Peyer's patch (tissue), 4 donors: ENCODE results near the gene RFX3. TPM values are rescaled to one million over a fixed set of nuclear protein-coding genes. Genes with fewer than 3 reads are reported as not detected.

ENCODE experiments used
- DNase-seq, 3 donors: peaks; one replicate each; pipeline ENCODE4 v3.0.0-alpha.2; 2017 to 2019
- H3K27ac ChIP-seq, 4 donors: fragments of 200-600 bp; sonication (generic); one replicate each; pipeline ENCODE4 v1.5.1; 2016 to 2019
- H3K27me3 ChIP-seq, 2 donors: fragments of 200-600 bp; sonication (generic); one replicate each; pipeline ENCODE4 v1.5.1; 2019
- H3K36me3 ChIP-seq, 3 donors: fragments of 200-600 bp; sonication (generic); one replicate each; pipeline ENCODE4 v1.5.1; 2016 to 2019
- H3K4me1 ChIP-seq, 4 donors: fragments of 200-600 bp; sonication (generic); one replicate each; pipeline ENCODE4 v1.5.1; 2016 to 2019
- H3K4me3 ChIP-seq, 4 donors: fragments of 200-600 bp; sonication (generic); 1 replicate in 3 of 4; 2 replicates in 1 of 4; pipeline ENCODE4 v1.5.1; 2016 to 2019; ENCODE audit warnings: mild to moderate bottlenecking in 1 of 4
- H3K9me3 ChIP-seq, 4 donors: fragments of 200-600 bp; sonication (generic); one replicate each; pipeline ENCODE4 v1.5.1; 2016 to 2019; ENCODE audit warnings: mild to moderate bottlenecking in 1 of 4
- POLR2A ChIP-seq, 2 donors: fragments of 450-650 bp; IDR thresholded peaks; one replicate each; pipeline ENCODE4 v1.5.1; 2017; ENCODE audit warnings: antibody characterized with exemption in 2 of 2, mild to moderate bottlenecking in 2 of 2, moderate library complexity in 2 of 2
- total RNA-seq, 4 donors: library from RNA; depleted of rRNA; stranded (reverse); fragments of >200 nt; gene quantifications; one replicate each; pipeline ENCODE4 v1.1.0, GENCODE V29; 2016
- TF ChIP-seq, protein P1 (sequence below), 6 experiments: fragments of 450-650 bp in 4 of 6; fragments of 200-600 bp in 2 of 6; sonication (generic) in 1 of 6; IDR thresholded peaks; one replicate each; pipeline ENCODE4 v1.5.1; 2017 to 2019; ENCODE audit warnings: antibody characterized with exemption in 6 of 6, mild to moderate bottlenecking in 3 of 6, moderate library complexity in 1 of 6

The RFX3 gene
- total RNA-seq, 4 donors from 2014 or later, result 3.9 to 31.4 (median 9.5) TPM

DNA sequence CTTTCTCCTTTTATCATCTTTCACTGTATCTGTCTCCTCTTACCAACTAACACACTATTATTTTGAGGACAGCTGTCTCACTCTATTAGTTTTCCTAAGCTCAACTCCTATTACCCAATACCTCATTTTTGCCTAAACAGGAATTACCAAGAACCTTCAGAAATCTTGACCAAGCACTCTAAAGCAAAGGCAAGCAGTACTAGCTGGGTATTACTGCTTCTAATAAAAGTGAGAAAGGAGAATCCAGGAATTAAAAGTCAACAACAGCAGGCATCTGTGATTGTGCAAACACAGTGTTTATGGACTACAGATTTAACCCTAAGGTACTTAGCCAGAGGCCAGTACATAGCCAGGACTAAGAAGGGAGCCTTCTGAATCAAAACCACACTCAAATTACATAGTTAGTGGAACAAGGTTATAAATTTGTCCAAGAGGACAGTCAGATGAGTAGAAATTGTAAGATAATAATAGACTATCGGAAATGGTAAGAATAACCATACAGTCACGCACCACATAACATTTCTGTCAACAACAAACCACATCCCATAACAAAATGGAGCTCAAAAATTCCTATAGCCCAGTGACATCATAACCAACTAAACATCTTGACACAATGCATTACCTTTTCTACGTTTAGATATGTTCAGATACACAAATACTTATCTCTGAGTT lies 8.3 kb downstream of the RFX3 start:
- no peaks in the 10 kb centered on the region for H3K27me3 ChIP-seq
- H3K27ac ChIP-seq, result no peak overlapping the region
- TF ChIP-seq, protein P1, sequence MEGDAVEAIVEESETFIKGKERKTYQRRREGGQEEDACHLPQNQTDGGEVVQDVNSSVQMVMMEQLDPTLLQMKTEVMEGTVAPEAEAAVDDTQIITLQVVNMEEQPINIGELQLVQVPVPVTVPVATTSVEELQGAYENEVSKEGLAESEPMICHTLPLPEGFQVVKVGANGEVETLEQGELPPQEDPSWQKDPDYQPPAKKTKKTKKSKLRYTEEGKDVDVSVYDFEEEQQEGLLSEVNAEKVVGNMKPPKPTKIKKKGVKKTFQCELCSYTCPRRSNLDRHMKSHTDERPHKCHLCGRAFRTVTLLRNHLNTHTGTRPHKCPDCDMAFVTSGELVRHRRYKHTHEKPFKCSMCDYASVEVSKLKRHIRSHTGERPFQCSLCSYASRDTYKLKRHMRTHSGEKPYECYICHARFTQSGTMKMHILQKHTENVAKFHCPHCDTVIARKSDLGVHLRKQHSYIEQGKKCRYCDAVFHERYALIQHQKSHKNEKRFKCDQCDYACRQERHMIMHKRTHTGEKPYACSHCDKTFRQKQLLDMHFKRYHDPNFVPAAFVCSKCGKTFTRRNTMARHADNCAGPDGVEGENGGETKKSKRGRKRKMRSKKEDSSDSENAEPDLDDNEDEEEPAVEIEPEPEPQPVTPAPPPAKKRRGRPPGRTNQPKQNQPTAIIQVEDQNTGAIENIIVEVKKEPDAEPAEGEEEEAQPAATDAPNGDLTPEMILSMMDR (IDR thresholded peaks at IDR 0.05), result no peak
- no peak for TF ChIP-seq POLR2A (IDR thresholded peaks at IDR 0.05)
- no peak for DNase-seq
- no peaks in the 10 kb centered on the region for H3K4me1 ChIP-seq
- H3K36me3 ChIP-seq, result no peaks in the 10 kb centered on the region
- H3K9me3 ChIP-seq, result no peaks in the 10 kb centered on the region
- no peak overlapping the region for H3K4me3 ChIP-seq

DNA sequence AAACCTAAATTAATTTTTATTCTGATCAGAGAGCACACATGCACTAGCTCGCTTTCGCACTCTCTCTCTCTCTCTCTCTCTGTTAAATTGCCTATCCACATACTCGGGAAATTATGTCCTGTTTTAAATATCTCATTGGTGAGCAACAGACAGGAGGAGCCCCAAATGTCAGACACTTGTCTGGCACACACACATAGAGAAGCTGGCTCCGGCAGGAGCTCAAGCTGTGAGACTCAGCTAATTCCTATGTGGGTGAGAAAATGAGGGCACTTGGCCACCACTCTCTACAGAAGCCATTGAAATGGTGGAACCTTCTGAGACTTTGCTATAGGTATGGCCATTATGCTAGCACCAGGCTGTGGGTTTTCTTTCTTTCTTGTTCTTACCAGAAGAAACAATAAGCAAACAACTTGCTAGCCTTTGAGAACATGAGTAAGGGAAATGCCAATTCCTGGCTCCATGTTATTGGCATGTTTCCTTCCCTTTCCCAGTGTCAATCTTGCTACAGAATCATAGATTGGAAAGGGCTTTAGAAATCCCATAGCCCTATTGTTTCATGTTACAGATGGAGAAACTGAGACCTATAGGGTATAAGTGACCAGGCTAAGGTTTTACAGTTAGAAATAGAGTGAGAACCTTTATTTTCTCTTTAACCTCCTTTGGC lies 9.0 kb downstream of the RFX3 start:
- Histone ChIP-seq H3K4me3 (no peak overlapping the region), H3K9me3 (no peaks in the 10 kb centered on the region), H3K36me3 (no peaks in the 10 kb centered on the region), H3K27me3 (no peaks in the 10 kb centered on the region), H3K4me1 (no peaks in the 10 kb centered on the region), H3K27ac (no peak overlapping the region)
- TF ChIP-seq POLR2A (IDR thresholded peaks at IDR 0.05), result no peak
- TF ChIP-seq, protein P1 (IDR thresholded peaks at IDR 0.05), result no peak
- DNase-seq, result no peak

DNA sequence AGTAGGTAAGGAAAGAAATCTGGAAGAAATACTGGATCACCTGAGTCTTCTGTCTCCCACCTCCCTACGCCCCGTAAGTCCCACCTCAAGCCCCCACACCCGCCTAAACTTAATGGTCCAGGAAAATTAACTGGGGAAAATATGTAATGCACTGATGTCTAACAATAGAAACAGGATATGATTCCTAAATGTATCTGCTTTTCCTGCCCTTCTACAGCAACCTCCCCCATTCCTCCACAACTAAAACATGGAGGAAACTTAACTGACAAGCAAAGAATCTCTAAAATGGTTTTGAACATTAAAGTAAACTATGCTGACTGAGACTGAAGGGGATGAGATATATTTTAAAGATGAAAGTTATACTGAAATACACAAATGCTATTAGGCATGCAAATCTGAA lies 10.4 kb downstream of the RFX3 start:
- TF ChIP-seq POLR2A (IDR thresholded peaks at IDR 0.05), result no peak
- TF ChIP-seq, protein P1 (IDR thresholded peaks at IDR 0.05), result no peak
- H3K4me1 ChIP-seq, result no peaks in the 10 kb centered on the region
- no peak overlapping the region for H3K27ac ChIP-seq
- H3K4me3 ChIP-seq, result no peak overlapping the region
- no peaks in the 10 kb centered on the region for H3K27me3 ChIP-seq
- H3K9me3 ChIP-seq, result no peaks in the 10 kb centered on the region
- H3K36me3 ChIP-seq, result no peaks in the 10 kb centered on the region
- no peak for DNase-seq

DNA sequence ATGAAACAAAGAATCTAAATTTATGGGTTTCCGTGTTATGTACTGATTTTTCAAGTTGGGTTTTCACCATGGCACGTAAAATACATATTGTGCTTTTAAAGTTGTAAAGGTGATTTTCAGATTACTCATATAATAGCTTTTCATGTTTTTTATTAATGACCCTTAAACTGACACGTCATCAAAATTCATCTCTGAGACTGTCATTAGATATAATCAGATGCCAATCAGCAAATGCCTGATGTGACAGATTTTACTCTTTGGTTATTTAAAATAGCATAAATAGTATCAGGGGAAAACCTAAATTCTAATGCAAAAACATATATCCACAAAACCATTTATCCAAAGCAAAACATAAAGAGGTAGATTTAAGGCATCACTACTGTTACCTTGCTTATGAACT lies 11.0 kb downstream of the RFX3 start:
- Histone ChIP-seq H3K9me3 (no peaks in the 10 kb centered on the region), H3K27ac (no peak overlapping the region), H3K4me3 (no peak overlapping the region), H3K36me3 (no peaks in the 10 kb centered on the region), H3K4me1 (no peaks in the 10 kb centered on the region), H3K27me3 (no peaks in the 10 kb centered on the region)
- TF ChIP-seq, protein P1 (IDR thresholded peaks at IDR 0.05), result no peak
- TF ChIP-seq POLR2A (IDR thresholded peaks at IDR 0.05), result no peak
- DNase-seq, result no peak

DNA sequence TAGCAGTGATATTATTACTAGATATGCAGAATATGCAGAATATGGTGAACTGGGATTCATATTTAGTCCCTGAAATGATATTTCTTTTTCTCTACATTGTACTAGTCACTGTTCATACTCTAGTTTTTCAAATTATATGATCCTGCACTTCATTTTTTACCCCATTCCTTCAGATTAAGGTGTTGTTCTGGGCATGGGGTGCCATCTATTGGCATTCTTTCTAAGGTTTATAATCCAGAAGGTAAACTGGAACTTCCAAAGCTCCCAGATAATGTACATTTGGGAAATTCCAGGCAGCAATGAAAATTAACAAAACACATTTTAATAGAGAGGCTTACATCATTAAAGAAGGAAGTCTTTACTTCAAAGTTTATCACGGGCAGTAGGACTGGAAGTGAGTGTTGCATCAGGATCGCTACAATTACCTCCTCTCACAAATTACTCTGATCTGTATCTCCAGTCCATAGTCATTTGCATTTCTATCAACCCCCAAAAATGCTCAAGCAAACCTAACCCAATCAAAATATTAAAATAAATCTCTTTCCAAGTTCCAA lies 12.5 kb downstream of the RFX3 start:
- no peaks in the 10 kb centered on the region for H3K27me3 ChIP-seq
- no peaks in the 10 kb centered on the region for H3K36me3 ChIP-seq
- no peaks in the 10 kb centered on the region for H3K4me1 ChIP-seq
- H3K9me3 ChIP-seq, result no peaks in the 10 kb centered on the region
- no peak for TF ChIP-seq POLR2A (IDR thresholded peaks at IDR 0.05)
- TF ChIP-seq, protein P1 (IDR thresholded peaks at IDR 0.05), result no peak
- H3K4me3 ChIP-seq, result no peak overlapping the region
- H3K27ac ChIP-seq, result no peak overlapping the region
- no peak for DNase-seq
